Right lobe of liver (tissue), 4 donors: ENCODE results near the gene RPRD1A.

Experiments used
- CTCF ChIP-seq, 4 donors: fragments of 200-600 bp in 3 of 4; fragments of 450-650 bp in 1 of 4; IDR thresholded peaks; one replicate each; pipeline versions ENCODE4 v1.5.1 to v1.8.0; 2016 to 2022; ENCODE audit warnings: antibody characterized with exemption in 4 of 4, mild to moderate bottlenecking in 2 of 4
- POLR2A ChIP-seq: fragments of 450-650 bp; IDR thresholded peaks from one replicate; pipeline ENCODE4 v1.6.1; 2017; ENCODE audit warnings: antibody characterized with exemption, mild to moderate bottlenecking
- donor health status: DM: no; HTN: no; CAD: no.
- donor health status: DM: no; HTN: no; CAD: no.
- donor health status: DM: no; HTN: yes; CAD: no.

GRCh38 chr18:36031407-36031806 is 36.0 kb downstream of the RPRD1A start:
- TF ChIP-seq CTCF (IDR thresholded peaks at IDR 0.05): no peak
- TF ChIP-seq POLR2A: no peak
